NCI-H146 (cell line): ENCODE data around the gene KATNAL2.
"Not testable (repeated sequence)": the region's sequence is repeated elsewhere in the genome, so short reads cannot be mapped to it uniquely, and the experiment has no call there.

ENCODE experiments used
- DNase-seq: peaks from one replicate; lab custom pipeline; 2025; lab: John Stamatoyannopoulos, UW

KATNAL2 gene

DNA sequence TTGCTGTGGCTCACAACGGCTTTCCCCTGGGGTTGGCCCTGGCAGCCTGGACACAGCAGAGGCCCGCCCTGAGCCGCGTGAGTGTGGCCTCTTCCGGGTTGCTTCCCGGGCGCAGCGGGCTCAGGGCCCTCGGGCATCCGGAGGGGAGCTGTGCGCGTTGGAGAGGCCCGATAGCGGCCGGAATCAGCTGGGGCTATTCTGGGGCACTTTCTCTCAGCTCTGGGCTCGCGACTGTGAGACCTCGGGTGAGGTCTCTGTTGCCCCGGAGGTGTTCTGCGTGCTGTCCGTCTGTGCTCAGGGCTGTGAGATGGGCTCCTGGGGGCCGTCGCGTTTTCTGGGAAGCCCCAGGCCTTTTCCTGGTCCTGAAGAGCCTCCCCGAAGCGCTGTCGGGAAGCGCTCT, 117.2 kb downstream of the KATNAL2 start:
- not testable (repeated sequence) for DNase-seq

DNA sequence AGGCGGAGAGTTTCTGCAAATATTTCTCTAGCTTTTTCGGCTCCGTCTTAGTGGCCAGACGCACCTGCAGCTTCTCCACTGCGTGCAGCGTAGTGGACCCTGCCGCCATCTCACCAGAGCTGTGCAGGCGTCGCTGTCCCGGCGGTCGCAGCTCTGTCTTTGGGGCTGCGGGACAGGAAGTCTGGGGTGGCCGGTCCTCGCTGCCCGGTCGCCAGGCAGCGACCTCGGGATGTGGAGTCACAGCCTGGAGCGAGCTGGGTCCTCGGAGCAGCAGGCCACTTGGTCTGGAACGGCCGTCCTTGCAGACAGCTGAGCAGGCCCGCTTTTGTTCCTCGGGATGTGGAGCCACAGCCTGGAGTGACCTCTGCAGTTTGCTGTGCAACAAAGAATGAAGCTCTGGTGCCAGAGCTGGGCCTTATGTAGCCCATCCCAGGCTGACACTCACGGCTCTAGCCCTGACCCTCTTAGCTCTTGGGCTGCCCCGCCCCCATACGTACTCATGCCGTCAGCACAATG, 117.8 kb downstream of the KATNAL2 start, which contains the start of gene ELOA2:
Gene ELOA2 (minus strand): TSS at position 466 of the 516 bp plus-strand sequence. CDS start 357 bp downstream, at position 109.
- no peak for DNase-seq

DNA sequence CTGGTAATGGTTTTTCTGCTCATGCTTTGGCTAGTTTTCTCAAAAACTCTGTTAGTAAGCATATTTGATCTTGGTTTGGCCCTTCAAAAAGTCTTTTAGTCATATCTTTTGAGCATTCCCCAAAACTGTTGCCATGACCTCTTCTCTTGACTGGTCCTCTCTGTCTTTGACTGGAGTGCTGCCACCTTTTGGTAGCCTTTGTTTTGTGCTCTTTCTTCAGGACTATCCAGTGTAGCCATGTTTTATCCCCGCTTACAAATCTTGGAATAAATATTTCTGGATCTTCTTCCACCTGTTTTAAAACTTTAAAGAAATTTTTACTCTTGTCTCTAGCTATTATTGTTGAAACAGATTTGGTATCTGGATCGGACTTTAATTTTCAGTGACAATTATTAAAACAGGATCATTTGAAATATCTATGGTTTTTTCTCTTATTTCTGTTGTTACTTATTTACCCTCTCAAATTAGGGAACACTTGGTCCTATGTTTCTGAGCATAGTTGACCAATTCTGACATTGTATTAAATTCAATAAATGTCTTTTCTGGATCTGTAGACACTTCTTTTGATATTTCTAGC, 119.0 kb downstream of the KATNAL2 start:
- peak; percentile 48 for DNase-seq

DNA sequence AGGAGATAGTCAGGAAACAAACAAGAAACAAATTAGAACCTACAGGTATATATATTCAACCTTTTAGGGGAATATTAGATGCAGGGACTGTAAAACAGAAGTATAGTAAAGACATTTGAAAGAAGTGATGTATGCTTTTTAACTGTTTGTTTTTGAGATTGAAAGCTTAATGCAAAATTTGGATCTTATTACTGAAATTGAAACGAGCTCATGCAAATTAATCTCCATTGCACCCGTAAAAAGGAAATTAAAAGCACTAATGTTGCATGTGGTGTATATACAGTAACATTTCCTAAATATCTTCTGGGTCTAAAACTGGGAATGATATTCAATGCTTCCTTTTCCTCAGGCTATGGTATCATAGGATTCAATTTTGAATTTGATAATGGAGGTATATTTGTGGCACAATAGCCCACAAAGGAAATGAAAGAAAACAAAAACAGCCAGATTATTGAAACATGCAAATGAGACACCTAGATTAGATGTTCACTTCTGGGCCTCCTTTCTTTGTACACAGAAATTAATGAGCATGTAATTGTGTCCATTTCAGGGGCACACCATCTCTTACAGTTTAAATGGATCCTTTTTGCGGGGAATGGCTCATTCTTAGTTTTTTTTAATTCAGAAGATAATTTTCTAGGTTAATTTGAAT, 119.7 kb downstream of the KATNAL2 start:
- DNase-seq, result no peak

DNA sequence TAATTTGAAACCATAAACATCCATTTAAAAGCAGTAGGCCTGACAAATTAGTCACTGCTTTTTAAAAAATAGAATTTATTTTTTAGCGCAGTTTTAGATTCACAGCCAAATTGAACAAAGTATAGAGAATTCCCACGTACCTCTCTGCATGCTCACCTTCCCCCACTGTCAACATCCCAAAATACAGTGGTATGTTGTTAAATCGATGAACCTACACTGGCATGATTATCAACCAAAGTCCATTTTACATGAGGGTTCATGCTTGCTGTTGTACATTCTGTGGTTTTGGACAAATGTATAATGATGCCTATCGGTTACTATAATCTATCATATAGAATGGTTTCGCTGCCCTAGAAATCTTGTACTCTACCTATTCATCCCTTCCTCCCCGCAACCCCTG, 123.6 kb downstream of the KATNAL2 start:
- DNase-seq, result no peak

DNA sequence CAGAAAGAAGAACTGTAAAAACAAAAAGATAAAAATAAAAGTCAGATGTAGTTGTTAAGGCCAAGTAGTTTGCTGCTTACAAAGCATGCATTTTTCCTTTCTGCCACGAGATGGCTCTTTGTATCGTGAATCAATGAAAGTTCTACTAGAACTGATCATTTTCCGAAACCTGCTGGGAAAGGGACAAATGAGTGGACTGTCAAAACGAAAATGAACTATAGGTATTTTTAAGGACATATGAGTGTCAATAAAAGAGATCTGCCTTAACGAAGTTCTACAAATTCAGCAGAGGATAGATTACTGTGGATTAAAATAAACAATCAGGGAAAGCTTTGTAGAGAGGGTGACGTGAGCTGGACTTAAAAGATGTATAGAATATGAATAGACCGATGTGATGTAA, 133.1 kb downstream of the KATNAL2 start:
- peak; percentile 53 for DNase-seq

DNA sequence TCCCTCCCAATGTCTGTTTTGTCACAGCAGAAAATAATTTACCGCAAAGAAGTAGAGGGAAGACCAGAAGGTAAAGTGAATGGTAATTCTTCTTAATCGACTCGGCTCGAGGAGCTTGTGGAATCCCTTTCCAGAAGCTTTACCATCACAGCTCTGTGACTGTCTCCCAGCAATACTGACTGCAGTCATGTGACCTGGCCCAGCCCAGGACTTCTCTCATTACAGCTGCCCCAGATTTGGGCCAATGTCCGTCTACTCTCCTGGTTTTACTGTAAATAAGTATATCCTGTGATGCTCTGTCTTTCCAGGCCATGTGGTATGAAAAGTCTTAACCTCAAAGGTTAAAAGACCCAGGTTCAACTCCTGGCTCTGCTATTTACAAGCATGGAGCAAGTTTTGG, 137.0 kb downstream of the KATNAL2 start:
- DNase-seq, result no peak

DNA sequence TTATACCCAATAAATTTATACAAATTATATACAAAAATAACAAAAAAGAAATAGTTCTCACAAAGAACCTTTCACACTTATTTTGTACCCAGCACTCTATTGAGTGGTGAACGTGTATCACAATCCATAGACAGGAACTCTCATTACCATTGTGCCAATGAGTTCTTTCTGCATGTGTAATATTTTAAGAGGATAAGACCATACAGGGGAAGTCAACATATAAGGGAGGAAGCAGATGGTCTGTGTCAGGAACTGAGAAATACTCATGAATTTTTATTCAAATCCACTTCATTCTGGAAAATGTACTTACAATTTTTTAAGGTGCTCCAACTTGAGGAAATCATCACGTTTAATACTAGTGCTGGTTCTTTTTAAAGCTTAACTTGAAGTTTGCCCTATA, 145.1 kb downstream of the KATNAL2 start:
- no peak for DNase-seq

DNA sequence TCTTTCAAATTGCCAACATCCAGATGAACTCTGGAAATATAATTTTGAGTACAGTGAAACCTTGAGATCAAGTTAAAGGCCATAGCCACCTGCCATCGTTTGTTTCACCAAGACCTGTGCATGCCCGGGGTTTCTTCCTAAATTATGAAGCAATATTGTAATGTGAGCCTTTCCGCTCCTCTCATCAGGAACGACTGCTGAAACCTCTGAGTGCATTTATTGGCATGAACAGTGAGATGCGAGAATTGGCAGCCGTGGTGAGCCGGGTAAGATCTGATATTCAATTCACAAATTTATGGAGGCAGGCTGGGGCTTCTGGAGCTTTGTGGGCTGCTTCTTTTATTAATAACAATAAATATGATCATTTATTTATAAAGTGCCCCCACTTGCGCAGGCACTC, 145.7 kb downstream of the KATNAL2 start:
- DNase-seq, result no peak

DNA sequence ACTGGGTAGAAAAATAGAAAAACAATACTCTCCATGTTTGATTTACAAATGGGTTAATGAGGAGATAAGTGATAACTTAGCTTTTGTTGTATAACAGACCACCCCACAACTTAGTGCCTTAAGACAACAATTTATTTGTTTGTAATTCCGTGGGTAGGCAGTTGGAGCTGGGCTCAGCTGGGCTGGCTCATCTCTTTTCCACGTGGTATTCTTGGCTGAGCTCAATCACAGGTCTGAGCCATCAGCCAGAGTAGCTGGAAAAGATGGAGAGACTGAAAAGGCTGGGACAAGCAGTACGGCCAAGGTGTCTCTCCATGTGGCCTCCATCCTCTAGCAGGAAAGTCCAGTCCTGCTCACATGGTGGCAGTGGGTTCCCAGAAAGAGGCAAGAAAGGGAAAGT, 150.2 kb downstream of the KATNAL2 start:
- no peak for DNase-seq

DNA sequence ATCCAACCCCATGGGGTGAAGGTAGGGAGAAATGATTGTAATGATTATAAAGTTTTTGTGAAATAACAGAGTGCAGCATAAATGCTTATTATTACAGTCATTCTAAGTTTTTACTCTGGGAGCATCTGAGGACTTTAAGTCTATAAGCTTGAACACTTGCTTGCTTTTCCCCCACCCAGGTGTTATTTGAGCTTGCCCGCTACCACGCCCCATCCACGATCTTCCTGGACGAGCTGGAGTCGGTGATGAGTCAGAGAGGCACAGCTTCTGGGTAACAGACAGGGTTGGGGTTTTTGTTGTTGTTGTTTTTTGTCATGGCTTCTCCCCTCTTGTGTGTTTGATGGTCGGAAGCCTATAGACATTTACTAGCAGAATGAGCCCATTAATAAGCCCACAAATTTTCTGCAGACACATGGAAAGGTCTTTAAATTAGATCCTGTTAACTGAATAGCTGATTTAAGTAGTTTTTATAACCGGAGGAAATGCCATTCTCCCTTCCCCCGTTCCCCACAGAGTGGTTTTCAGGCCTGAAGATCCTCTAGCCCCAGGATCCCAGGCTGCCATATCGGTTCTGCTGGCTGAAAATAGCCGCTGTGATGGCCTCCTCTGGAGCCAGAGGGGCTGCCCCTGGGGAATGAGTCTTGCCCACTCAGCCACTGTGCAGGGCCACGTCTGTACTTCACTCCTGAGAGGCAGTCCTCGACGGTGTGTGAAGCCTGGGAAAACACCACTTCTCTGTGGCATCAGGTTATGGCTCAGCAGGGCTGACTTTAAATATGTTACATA, 157.9 kb downstream of the KATNAL2 start:
- DNase-seq, result peak; percentile 25

DNA sequence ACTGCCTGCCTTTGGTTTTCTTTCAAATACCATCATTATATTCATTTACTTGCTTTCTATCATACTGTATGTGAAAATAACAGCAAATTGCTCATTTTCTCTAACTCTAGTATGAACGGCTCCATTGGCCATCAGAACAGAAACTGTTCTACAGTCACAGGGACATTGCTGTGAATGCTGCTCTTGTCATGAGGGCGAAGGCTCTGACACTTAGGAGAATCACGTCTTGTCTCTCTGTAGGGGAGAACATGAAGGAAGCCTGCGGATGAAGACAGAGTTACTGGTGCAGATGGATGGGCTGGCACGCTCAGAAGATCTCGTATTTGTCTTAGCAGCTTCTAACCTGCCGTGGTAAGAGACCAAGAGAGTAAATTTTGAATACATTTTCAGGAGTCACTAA, 159.7 kb downstream of the KATNAL2 start:
- no peak for DNase-seq

DNA sequence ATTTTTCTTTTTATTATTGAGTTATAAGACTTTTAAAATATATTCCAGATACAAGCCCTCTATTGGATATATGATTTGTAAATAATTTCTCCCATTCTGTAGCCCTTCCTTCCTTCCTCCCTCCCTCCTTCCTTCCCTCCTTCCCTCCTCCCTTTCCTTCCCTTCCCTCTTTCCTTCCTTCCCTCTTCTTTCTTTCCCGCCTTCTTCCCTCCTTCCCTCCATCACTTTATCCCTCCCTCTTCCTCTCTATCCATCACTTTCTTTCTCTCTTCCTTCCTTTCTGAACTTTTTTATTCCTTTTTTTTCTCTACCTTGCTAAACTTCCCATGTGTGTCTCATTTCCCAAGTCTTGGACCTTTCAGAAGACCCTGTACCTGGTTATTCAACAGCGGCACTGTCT, 163.5 kb downstream of the KATNAL2 start:
- no peak for DNase-seq

DNA sequence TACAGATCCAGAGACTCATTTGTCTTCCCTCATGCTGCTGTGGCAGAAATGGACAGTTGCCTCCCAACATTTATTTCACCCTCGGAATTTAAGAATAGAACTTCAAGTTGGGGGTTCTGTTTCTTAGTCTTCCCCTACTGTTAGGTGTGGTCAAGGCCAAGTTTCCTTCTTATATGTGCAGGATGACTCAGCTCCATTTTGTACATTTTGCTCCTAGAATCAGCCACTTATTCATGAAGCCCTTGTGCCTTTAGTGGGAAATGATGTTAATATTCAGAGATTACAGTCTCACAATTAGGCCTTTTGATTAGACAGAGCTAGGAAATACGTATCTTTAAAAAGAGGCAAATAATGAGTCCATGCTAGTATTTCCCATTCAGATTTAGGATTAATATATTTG, 164.2 kb downstream of the KATNAL2 start:
- DNase-seq, result no peak

DNA sequence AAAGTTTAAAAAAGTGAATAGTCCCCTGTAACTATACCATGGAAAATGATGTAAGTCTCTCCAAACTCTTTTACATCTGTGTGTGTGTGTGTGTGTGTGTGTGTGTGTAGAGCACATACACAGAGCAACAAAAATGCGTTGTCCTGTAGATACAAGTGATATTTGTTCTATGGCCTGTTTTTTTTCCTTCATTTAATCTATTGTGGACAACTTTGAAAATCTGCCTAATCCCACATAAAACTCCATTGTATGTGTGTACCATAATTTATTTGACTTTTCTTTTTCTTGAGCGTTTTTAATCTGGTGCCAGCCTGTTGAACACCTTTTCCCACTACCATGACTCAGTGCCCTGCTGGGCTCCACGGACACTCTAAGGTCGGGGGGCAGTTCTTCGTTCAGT, 170.3 kb downstream of the KATNAL2 start:
- DNase-seq, result no peak

DNA sequence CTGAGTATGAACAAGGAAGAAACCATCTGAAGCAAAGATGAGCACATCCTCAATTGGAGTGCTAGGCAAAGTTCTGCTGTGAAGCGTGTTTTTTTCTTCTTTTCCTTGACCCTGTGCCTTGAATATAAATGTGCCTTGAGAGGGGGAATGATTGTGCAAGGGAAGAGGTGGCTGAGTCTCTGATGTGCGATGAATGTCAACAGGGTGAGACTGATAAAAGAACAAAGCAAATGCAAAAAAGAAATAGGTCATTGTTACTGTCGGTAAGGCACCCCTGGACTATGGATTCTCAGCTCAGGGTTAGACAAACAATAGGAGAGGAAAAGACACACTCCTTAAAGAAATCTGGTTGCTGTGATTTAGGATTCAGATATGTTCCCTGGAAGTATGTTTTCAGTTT, 178.4 kb downstream of the KATNAL2 start:
- DNase-seq, result no peak

DNA sequence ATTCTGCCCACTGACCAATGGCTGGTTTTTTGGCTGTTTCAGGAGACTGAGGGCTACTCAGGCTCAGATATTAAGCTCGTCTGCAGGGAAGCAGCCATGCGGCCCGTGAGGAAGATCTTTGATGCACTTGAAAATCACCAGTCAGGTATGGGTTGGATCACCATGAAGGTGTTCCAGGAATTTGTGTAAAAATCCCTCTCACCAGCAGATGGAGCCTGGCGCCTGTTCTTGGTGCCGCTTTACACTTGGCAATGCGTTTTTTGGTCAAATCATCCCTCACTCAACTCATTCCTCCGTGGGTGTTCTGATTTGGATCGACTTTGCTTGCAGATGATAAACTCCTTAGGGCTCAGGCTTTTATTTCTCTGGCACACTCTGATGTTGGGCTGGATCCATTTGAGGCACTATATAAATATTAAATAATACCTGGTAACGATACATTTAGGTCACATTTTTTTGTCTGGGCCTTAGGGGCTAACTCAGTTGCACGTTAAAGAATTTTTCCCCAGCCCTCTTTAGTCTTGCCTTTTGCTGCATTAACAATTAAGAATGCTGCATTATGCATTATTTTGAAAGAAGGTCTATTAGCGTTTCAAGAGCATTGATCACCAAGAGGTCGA, 182.9 kb downstream of the KATNAL2 start:
- DNase-seq, result peak; percentile 57

DNA sequence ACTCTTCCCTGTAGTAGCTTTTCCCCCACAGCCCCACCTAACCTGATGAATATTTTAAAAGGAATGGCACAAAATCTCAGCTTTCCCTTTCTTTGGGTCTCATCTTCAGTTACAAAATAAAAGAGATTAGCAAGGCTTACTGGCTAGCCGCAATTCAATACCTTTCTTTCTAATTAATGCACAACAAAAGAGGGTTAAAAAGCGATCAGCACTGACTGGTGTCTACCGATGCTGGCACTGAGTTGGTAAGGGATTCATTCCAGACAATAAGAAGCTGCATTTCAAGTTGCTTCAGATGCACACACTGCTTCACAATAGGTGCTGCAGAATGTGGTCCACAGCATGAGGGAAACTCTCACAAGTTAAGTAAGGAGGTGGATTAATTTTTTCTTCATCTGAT, 191.0 kb downstream of the KATNAL2 start:
- DNase-seq, result no peak

DNA sequence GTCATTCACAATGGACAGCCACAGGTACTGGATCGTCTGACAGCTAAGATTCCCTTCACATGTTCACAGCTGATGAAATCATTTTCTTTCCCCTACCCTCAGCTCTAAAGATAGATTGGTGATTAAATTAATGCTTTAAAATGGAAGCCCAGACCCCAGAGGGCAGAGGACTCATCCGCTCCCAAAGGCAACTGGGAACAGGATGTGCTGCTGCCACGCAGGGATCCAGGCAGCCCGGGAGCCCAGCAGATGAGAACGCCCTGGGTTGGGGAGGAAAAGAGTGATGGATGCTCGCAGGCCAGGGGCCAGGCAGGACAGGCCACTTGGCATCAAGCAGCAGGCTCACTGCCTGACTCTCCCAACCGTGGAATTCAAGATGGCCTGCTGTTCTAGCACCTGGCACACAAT, 191.6 kb downstream of the KATNAL2 start:
- DNase-seq, result no peak

DNA sequence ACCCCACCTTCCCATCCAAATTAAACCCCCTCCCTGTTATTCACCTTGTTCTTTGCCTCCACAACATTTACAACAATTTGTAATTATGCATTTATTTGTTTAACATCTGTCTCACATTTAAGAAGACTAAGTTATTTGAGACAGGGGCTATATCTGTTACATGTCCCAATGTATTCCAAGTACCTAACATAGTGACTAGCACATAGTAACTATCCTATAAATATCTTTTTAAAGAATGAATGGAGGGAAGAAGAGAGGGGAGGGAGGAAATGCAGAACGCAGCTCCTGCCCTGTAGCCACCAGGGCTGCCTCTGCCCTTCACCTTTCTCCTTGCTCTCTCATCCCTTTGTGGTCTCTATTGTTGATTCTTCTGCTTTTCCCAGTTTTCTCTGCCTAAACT, 192.3 kb downstream of the KATNAL2 start:
- no peak for DNase-seq

DNA sequence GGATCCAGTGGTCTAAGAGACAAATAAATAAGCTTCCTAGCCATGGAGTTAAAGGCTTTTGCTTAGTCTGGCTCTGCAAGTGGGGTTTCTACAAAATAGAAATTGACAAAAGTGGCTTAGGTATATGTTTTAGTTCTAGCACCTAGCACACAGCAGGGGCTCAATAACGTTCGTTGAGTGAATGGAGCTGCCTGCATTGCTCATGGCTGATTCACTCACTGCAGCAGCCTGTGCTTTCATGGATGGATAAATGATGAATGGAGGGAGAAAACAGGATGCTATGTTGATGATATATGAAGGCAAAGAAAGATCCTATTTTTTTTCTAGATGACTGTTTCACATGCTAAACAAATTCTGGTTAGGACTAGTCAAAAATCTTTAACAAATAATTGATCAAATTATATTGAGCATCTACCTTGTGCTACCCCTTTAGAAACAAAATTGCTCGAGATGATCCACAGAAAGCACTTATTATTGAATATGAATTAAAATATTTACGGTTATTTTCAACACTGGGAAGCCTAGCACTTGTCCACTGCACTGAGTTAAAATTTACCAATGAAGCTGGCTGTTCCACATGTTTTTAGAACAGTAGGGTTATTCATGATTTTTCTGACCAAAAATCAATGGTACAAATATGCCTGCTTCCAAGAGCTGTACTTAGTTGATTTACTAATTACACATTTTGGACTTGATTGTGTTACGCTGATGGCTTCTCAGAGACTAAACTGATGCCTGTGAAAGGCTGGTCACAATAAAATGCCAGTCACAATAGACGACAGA, 193.3 kb downstream of the KATNAL2 start:
- DNase-seq, result no peak
